Stimulated activated naive CD8-positive, alpha-beta T cell treated with anti-CD3 and anti-CD28 coated beads, Interleukin-15, amount 100 ng/mL, for 72 hours (primary cell): ENCODE results near the gene C22orf23.

Experiments used
- ATAC-seq: fragments of 150-1000 bp; cut with Tn5 transposase; 2 replicates; pipeline ENCODE4 v1.10.0; 2021; ENCODE audit warnings: mild to moderate bottlenecking, moderate library complexity
- DNase-seq, 2 donors: peaks; one replicate each; pipeline ENCODE4 v3.0.0; 2021 to 2022
- H3K27ac Mint-ChIP-seq, 2 donors: one replicate each; pipeline ENCODE4 v1.8.0; 2022; ENCODE audit warnings: mild to moderate bottlenecking in 2 of 2, mixed read lengths in 2 of 2, moderate library complexity in 2 of 2
- H3K27me3 Mint-ChIP-seq: one replicate; pipeline ENCODE4 v1.8.0; 2022; ENCODE audit warnings: mixed read lengths
- H3K4me1 Mint-ChIP-seq: one replicate; pipeline ENCODE4 v1.8.0; 2022; ENCODE audit warnings: mild to moderate bottlenecking, mixed read lengths
- H3K4me3 Mint-ChIP-seq, 2 donors: one replicate each; pipeline ENCODE4 v1.8.0; 2022; ENCODE audit warnings: mild to moderate bottlenecking in 2 of 2, mixed read lengths in 2 of 2, moderate library complexity in 1 of 2
- H3K9me3 Mint-ChIP-seq, 2 donors: one replicate each; pipeline ENCODE4 v1.8.0; 2022; ENCODE audit warnings: mixed read lengths in 2 of 2

Gene C22orf23

GRCh38 chr22:37953437-37954179 is at the start of gene C22orf23, which contains the start of gene POLR2F:
Gene C22orf23 (minus strand): TSS chr22:37953601. CDS start chr22:37953149, 452 bp downstream.
Gene POLR2F (plus strand): TSS chr22:37953699. CDS start chr22:37953788, 89 bp downstream.
- no peaks in the 10 kb centered on the region for H3K27me3 Mint-ChIP-seq

DNA sequence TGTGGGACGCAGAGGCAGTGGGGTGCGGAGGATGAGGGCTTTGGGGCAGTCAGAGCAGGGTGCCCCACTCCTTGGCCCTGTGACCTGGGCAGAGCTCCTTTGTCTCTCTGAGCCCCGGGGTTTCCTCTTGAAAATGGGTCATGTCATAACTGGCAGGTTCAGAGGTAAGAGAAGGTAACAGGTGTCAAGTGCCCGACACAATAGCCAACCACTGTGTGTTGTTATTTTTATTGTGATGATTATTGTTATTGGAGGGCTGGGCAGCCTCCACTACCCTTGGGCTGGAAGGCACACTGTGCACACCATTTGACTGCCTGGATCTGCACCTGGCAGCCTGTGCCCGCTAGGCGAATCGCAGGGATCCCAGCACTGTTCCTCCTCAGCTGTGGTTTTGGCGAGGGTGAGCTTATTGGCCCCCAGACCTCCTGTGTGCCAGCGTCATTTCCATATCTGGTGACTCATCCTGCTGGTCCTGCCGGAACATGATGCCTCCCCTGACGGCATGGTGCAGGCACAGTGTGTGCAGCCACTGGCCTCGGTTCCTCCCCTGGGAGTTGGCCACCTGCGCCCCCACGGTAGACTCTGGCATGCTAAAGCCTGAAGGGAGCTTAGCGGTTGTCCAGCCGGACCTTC is 46.4 kb upstream of the C22orf23 start:
- peak overlapping the region in 1 of 2 donors; percentile 45 for H3K27ac Mint-ChIP-seq
- H3K4me3 Mint-ChIP-seq: no peak overlapping the region
- peaks cover 14% of the 10 kb centered on the region for H3K4me1 Mint-ChIP-seq
- ATAC-seq: no peak
- no peak for DNase-seq
- no peaks in the 10 kb centered on the region for H3K9me3 Mint-ChIP-seq
- no peaks in the 10 kb centered on the region for H3K27me3 Mint-ChIP-seq

More at GRCh38 chr22:37953437-37954179, at the start of gene C22orf23, which contains the start of gene POLR2F:
- Mint-ChIP-seq H3K9me3 (no peaks in the 10 kb centered on the region), H3K4me3 (peak within 1 kb of the TSS; percentile 83 to 91), H3K4me1 (peaks cover 38% of the 10 kb centered on the region), H3K27ac (peak within 1 kb of the TSS; percentile 95)
- DNase-seq (peak; percentile 93 to 94), ATAC-seq (peak; percentile 99)

DNA sequence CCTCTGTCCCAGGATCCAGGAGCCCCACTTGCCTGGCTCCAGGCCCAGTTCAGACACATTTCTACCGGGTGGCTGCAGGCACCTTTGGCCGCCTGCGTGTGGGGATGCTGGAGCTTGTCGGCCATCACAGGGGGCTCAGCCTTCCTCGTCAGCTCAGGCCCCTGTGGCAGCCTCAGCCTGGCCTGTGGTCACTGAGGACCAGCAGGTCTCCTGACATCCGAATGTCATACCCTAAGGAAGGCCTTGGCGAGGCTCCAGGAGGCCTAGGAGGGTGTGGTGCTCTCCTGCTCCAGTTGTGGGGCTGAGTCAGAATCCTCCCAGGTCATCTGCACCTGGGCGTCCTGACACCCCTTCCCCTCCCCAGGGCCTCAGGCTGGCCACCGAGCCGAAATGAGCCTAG is 45.8 kb upstream of the C22orf23 start:
- H3K4me3 Mint-ChIP-seq: no peak overlapping the region
- no peak for ATAC-seq
- peaks cover 14% of the 10 kb centered on the region for H3K4me1 Mint-ChIP-seq
- no peaks in the 10 kb centered on the region for H3K27me3 Mint-ChIP-seq
- peak overlapping the region in 1 of 2 donors; percentile 74 for H3K27ac Mint-ChIP-seq
- no peaks in the 10 kb centered on the region for H3K9me3 Mint-ChIP-seq
- DNase-seq: no peak

- Mint-ChIP-seq H3K27me3 (no peaks in the 10 kb centered on the region), H3K27ac (peak overlapping the region in 1 of 2 donors; percentile 79), H3K4me1 (peaks cover 14% of the 10 kb centered on the region), H3K4me3 (no peak overlapping the region), H3K9me3 (no peaks in the 10 kb centered on the region)
- ATAC-seq (no peak), DNase-seq (no peak)
Observed at GRCh38 chr22:37998543-37998942, 45.1 kb upstream of the C22orf23 start.

DNA sequence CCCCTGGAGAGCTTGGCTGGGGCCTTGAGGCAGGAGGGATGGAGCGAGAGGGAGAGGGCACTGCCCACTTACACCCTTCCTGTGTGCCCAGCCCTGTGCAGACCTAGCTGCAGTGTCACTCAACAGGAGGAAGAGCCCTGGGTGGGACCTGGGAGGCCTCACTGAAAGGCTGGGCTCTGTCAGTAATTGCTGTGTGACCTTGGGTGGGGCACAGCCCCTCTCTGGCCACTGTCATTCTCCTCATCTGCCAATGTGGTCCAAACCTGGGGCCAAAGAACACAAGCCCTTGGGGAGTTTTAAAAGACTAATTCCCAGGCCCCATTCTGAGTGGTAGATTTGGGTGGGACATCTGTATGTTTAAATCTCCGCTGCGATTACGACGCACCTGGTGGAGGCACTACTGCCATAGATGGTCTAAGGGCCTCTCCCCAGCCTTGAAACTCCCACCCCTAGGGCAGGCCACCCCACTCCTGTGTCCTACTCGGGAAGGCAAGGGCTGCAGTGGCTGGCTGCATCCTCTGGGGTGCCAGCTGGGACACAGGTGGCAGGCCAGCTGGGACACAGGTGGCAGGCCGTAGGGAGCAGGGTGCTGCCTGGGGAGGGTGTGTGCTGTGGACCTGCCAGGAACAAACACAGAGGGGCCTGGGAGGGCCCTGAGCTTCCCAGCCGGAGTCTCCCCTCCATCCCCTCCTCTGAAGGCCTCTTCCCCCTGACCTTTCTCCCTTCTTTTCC is 43.3 kb upstream of the C22orf23 start:
- Mint-ChIP-seq H3K9me3 (no peaks in the 10 kb centered on the region), H3K4me3 (no peak overlapping the region), H3K27ac (peak overlapping the region in 1 of 2 donors; percentile 73), H3K4me1 (peaks cover 14% of the 10 kb centered on the region), H3K27me3 (no peaks in the 10 kb centered on the region)
- DNase-seq (no peak), ATAC-seq (peak; percentile 12)

DNA sequence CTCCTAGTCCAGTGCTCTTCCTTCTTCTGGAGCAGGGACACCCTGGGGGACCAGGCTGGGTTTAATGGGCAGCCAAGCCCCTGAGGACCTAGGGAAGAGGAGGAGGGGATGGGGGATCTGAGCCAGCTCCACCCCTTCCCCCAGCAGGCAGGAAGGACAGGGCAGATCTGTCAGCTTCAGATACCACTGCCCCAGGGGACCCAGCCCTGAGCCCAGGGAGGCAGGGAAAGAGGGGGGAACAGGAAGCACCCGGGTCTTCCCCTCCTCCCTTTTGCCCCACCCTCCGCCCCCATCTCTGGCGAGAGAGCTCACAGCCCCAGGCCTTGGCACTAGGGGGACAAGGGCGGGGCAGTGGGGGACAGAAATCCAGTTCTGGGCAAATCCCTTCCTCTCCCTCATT is 42.7 kb upstream of the C22orf23 start:
- H3K27me3 Mint-ChIP-seq: no peaks in the 10 kb centered on the region
- peaks cover 14% of the 10 kb centered on the region for H3K4me1 Mint-ChIP-seq
- no peak overlapping the region for H3K4me3 Mint-ChIP-seq
- ATAC-seq: peak; percentile 39
- no peaks in the 10 kb centered on the region for H3K9me3 Mint-ChIP-seq
- no peak for DNase-seq
- H3K27ac Mint-ChIP-seq: peak overlapping the region; percentile 80 to 89

- Mint-ChIP-seq H3K27me3 (no peaks in the 10 kb centered on the region), H3K4me1 (peaks cover 14% of the 10 kb centered on the region), H3K4me3 (no peak overlapping the region), H3K9me3 (no peaks in the 10 kb centered on the region), H3K27ac (peak overlapping the region; percentile 80 to 89)
- ATAC-seq (no peak), DNase-seq (no peak)
Observed at GRCh38 chr22:37995460-37995859, 42.1 kb upstream of the C22orf23 start.

- H3K9me3 Mint-ChIP-seq: no peaks in the 10 kb centered on the region
- H3K4me3 Mint-ChIP-seq: no peak overlapping the region
- no peak overlapping the region for H3K27ac Mint-ChIP-seq
- ATAC-seq (no peak), DNase-seq (no peak)
- H3K27me3 Mint-ChIP-seq: no peaks in the 10 kb centered on the region
- H3K4me1 Mint-ChIP-seq: peaks cover 14% of the 10 kb centered on the region
Observed at GRCh38 chr22:37994982-37995381, 41.6 kb upstream of the C22orf23 start.

- Mint-ChIP-seq H3K9me3 (no peaks in the 10 kb centered on the region), H3K4me3 (no peak overlapping the region), H3K27ac (no peak overlapping the region), H3K27me3 (no peaks in the 10 kb centered on the region), H3K4me1 (peaks cover 14% of the 10 kb centered on the region)
- DNase-seq: no peak
- ATAC-seq: no peak
Observed at GRCh38 chr22:37994049-37994448, 40.6 kb upstream of the C22orf23 start.

GRCh38 chr22:37991731-37992442 is 38.5 kb upstream of the C22orf23 start:
- no peak for ATAC-seq
- H3K4me1 Mint-ChIP-seq: peaks cover 14% of the 10 kb centered on the region
- no peaks in the 10 kb centered on the region for H3K9me3 Mint-ChIP-seq
- DNase-seq: no peak
- no peak overlapping the region for H3K4me3 Mint-ChIP-seq
- no peaks in the 10 kb centered on the region for H3K27me3 Mint-ChIP-seq
- H3K27ac Mint-ChIP-seq: no peak overlapping the region

DNA sequence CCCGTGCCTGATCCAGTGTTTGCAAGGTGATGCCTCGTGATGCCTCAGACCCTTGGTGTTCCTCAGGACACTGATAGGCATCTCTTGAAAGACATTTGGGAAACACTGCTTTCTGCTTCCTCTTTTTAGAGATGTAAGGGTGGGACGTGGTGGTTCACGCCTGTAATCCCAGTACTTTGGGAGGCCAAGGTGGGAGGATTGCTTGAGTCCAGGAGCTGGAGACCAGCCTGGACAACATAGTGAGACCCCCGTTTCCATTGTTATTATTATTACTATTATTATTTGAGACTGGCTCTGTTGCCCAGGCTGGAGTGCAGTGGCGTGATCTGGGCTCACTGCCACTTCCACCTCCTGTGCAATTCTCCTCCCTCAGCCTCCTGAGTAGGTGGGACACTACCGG is 37.5 kb upstream of the C22orf23 start:
- H3K27me3 Mint-ChIP-seq: no peaks in the 10 kb centered on the region
- no peak overlapping the region for H3K4me3 Mint-ChIP-seq
- H3K27ac Mint-ChIP-seq: no peak overlapping the region
- H3K4me1 Mint-ChIP-seq: peaks cover 4% of the 10 kb centered on the region
- no peak for DNase-seq
- ATAC-seq: no peak
- H3K9me3 Mint-ChIP-seq: no peaks in the 10 kb centered on the region

DNA sequence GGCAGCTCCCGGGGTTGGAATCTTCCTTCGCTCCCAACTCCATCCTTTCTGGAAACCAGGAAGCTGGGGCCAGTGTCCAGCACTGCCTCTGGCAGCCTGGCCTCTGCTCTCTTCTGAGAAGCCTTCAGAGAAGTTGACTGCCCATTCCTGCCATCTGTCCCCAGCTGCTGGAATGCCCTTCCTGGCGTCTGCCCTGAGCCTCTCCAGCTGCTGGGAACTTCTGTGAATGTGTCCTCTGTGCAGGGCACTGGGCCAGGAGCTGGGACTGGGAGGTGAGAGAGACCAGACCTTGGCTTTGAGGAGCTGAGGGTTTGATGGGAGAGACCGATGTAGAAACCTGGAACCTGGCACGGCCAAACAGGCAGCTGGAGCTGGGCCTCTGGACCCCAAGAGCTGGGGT is 36.9 kb upstream of the C22orf23 start:
- H3K27ac Mint-ChIP-seq: no peak overlapping the region
- ATAC-seq: no peak

DNA sequence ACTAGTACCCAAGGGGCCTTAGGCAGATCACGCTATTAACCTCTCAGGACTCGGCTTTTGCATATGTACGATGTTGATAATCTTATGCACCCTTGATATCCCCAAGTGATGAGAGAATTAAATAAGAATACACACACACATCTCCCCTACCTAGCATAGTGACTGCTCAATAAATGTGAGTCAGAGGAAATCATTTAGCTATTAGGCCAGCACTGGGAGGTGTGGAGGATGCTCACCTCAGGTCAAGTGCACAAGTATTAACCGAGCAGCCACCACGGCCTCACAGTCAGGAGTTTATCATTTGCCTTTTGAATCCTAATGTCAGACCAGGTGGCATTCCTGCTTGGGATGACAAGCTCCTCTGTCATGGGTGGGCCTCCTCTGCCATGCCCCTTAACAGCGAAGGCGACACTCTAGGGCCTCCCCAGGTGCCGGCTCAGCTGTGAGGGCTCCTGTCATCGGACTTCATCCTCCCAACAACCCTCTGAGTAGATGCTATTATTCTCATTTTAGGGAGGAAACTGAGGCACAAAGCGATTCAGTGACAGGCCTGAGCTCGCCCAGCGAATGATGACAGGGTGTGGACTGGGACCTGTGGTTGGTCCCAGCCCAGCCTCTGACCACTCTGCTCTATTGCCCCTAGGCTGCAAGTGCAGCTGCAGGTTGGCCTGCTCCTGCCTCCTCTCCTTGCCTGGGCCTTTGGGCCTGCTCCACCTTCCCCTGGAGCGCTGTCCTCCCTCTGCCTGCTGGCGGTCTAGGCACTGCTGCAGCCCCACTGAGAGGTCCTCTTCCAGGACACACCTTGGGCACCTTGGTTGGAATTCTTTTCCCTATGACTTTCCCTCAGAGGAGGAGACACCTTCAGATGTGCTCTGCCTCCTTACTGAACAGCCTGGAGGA is 36.0 kb upstream of the C22orf23 start:
- no peaks in the 10 kb centered on the region for H3K4me1 Mint-ChIP-seq
- no peaks in the 10 kb centered on the region for H3K9me3 Mint-ChIP-seq
- DNase-seq (no peak), ATAC-seq (no peak)
- H3K27ac Mint-ChIP-seq: no peak overlapping the region
- no peak overlapping the region for H3K4me3 Mint-ChIP-seq
- no peaks in the 10 kb centered on the region for H3K27me3 Mint-ChIP-seq

More for the DNA sequence above, 36.9 kb upstream of the C22orf23 start:
- no peak overlapping the region for H3K4me3 Mint-ChIP-seq
- no peaks in the 10 kb centered on the region for H3K27me3 Mint-ChIP-seq
- no peaks in the 10 kb centered on the region for H3K4me1 Mint-ChIP-seq
- H3K9me3 Mint-ChIP-seq: no peaks in the 10 kb centered on the region
- no peak for DNase-seq

DNA sequence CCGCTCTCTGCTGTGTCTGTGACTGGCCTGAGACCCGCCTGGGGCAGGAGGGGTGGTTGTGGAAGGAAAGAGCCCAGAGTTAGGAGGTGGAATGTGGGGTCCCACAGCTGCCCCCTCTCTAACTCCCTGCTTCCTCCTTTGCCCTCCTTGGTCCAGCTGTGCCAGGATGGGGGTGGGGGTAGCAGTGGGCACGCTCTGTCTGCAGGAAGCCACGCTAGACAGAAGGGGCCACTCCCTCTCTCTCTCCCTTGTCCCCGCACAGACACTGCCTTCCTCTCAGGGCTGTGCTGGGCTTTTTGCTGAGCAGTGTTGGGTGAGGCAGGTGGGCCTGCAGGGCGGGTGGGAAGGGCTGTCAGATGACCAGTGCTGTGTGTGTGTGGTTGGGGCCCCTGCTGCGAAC is 33.0 kb upstream of the C22orf23 start:
- DNase-seq (no peak), ATAC-seq (no peak)
- Mint-ChIP-seq H3K27me3 (no peaks in the 10 kb centered on the region), H3K4me1 (no peaks in the 10 kb centered on the region), H3K9me3 (no peaks in the 10 kb centered on the region), H3K4me3 (no peak overlapping the region), H3K27ac (peak overlapping the region in 1 of 2 donors; percentile 87)
